Measurements from ENCODE around the gene MAP3K5. TPM values are rescaled to one million over a fixed set of nuclear protein-coding genes. Genes with fewer than 3 reads are reported as not detected.

Gene MAP3K5
- total and polyA plus RNA-seq, 2 of the 8 experiments (the other 6 are each of a cell fraction or from before 2014, with no cell fraction given), result 0.63 to 2.6 TPM

- ChIA-PET CTCF (ENCODE audit: partially characterized antibody) (interaction anchor here (0.5 to 2.8 kb wide), 5 partner anchors 19 to 75 kb away, joined by 3 to 7 read pairs (median 4); no protein-coding TSS in a partner anchor), POLR2A (ENCODE audit: partially characterized antibody) (interaction anchor here (1.2 to 1.3 kb wide), 2 partner anchors 13 to 30 kb away, joined by 3 read pairs; no protein-coding TSS in a partner anchor)
- Histone ChIP-seq H3K27ac (ENCODE audit: low read depth, low read length) (no peak overlapping the region), H3K9me3 (ENCODE audit: insufficient read depth in 2 of 2, low read depth in 1 of 2, low read length in 1 of 2) (no peaks in the 10 kb centered on the region), H2BK5ac (ENCODE audit: low read depth, low read length) (no peak overlapping the region), H3K23ac (ENCODE audit: insufficient read length) (no peak overlapping the region), H2BK12ac (ENCODE audit: low read depth, low read length) (no peak overlapping the region), H3K4me3 (ENCODE audit: extremely low read depth in 1 of 4, insufficient read depth in 2 of 4, low read depth in 3 of 4, low read length in 4 of 4) (no peak overlapping the region), H2BK20ac (ENCODE audit: low read length) (no peak overlapping the region), H2BK120ac (replicated peaks; ENCODE audit: low read depth, low read length) (no peak overlapping the region), H3K14ac (ENCODE audit: insufficient read length) (no peak overlapping the region), H3K79me1 (ENCODE audit: low read depth, low read length) (no peaks in the 10 kb centered on the region), H3K4me2 (ENCODE audit: insufficient read depth in 1 of 2, low read depth in 2 of 2, low read length in 2 of 2) (no peak overlapping the region), H3K4ac (replicated peaks; ENCODE audit: insufficient read length, low read depth, low read length) (no peak overlapping the region), H2BK15ac (ENCODE audit: low read length) (no peak overlapping the region), H4K91ac (replicated peaks; ENCODE audit: insufficient read length, low read length) (no peak overlapping the region), H2AFZ (ENCODE audit: low read length) (no peak overlapping the region), H3K18ac (ENCODE audit: extremely low read depth, low read length) (0 out of 2 replicates have a peak overlapping the region, but pooled peaks have one; percentile 11), H3K79me2 (ENCODE audit: control insufficient read depth in 1 of 2, insufficient read depth in 2 of 2, low read length in 2 of 2) (no peaks in the 10 kb centered on the region), H3K4me1 (replicated peaks in 1 of 4; ENCODE audit: control insufficient read depth in 3 of 4, insufficient read depth in 4 of 4, low read length in 3 of 4) (peaks cover 0 to 5% (median 0%) of the 10 kb centered on the region in 4 experiments; a peak in 1 of 7 replicates), H3K23me2 (ENCODE audit: low read depth, low read length) (no peaks in the 10 kb centered on the region), H2AK5ac (ENCODE audit: low read depth, low read length) (no peak overlapping the region), H3K36me3 (ENCODE audit: control insufficient read depth in 2 of 4, insufficient read depth in 4 of 4, low read length in 3 of 4) (no peaks in the 10 kb centered on the region), H4K20me1 (replicated peaks in 1 of 2; ENCODE audit: control insufficient read depth in 1 of 2, insufficient read depth in 2 of 2, low read length in 2 of 2) (no peaks in the 10 kb centered on the region), H3K27me3 (replicated peaks in 1 of 4; ENCODE audit: control insufficient read depth in 3 of 4, extremely low read depth in 1 of 4, insufficient read depth in 3 of 4, low read length in 3 of 4) (no peaks in the 10 kb centered on the region), H3K9ac (replicated peaks in 1 of 4; ENCODE audit: extremely low read depth in 1 of 4, low read depth in 3 of 4, low read length in 3 of 4) (no peak overlapping the region), H4K8ac (ENCODE audit: extremely low read depth, insufficient read depth, low read length) (no peak overlapping the region), H4K5ac (ENCODE audit: insufficient read length, low read depth, low read length) (no peak overlapping the region), H3K56ac (replicated peaks; ENCODE audit: insufficient read length, low read depth, low read length) (no peak overlapping the region)
- FAIRE-seq (peak; percentile 69), DNase-seq (ENCODE audit: low read depth in 1 of 2, low spot score in 2 of 2) (no peak)
- WGBS, 2 experiments (ENCODE audit: extremely low coverage in 1 of 2, insufficient coverage in 1 of 2, insufficient read length in 1 of 2, insufficient replicate concordance in 2 of 2, low coverage in 1 of 2, low lambda C conversion rate in 2 of 2, missing lambda C conversion rate in 1 of 2), result 83% methylated on average over 2 of the region's 2 CpGs; no CpG with 5 or more reads in 1 of the 2 experiments
- no peak for TF ChIP-seq CBX5 (IDR thresholded peaks at IDR 0.05; ENCODE audit: low read depth, low read length)
- TF ChIP-seq TCF12 (IDR thresholded peaks at IDR 0.05; ENCODE audit: low read depth, low read length), result no peak
These were observed 72.8 kb downstream of the MAP3K5 start for GRCh38 chr6:136719280-136720044.

Measured in H1 (cell line).